Fibroblast of gingiva (primary cell): Measurements from ENCODE around the gene ZNF862.

Experiments
- DNase-seq: peaks from one replicate; pipeline ENCODE4 v3.0.0-alpha.2; 2011; ENCODE audit warnings: low read depth

The ZNF862 gene

DNA sequence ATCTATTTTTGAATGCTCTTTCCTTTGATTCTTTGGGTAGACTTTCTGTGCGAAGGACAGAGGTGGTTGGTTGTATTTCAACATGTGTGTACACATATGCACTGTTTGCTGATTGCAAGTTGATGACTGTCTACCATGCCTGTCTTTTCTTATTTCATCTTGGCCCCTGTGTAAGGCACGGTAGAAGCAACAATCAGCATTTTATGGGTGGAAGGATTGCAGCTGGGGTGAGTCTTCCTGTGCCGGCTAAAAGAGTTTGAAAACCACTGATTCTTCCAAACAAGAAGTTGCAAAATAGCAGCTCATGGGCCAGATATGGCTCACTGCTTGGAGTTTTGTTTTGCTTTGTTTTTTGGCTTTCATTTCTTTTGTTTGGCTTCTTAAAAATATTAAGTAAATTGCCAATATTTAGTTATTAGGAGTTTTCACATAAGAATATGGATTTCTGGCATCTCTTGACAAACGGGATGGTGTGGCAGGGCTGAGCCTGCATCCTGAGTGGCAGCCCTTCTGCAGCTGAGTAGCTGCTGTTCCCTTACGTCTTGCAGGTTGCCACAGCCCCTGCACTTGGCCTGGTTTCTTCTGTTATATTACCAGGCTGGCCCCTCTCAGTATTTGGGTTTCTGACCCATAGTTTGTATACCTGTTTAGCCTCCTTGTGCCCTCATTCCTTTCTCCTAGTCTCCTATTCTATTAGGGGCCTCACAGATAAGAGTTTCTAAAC lies 7.2 kb downstream of the ZNF862 start:
- DNase-seq: no peak

DNA sequence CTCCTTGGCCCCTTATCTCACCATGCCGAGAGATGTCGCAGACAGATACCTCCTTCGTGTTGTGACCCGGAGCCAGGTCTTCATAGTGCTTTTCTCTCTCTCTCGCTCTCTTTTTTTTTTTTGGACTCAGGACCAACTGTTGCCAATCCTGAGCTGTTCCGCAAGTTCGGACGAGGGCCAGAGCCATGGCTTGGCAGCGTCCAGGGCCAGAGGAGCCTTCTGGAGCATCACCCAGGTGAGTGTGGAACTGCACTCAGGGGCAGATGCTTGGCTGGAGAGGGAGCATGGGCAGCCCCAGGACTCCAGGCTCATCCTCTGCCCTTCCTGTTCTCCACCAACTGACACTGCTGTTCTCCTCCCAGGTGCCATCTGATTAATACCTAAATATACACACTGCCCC lies 7.8 kb downstream of the ZNF862 start:
- no peak for DNase-seq

DNA sequence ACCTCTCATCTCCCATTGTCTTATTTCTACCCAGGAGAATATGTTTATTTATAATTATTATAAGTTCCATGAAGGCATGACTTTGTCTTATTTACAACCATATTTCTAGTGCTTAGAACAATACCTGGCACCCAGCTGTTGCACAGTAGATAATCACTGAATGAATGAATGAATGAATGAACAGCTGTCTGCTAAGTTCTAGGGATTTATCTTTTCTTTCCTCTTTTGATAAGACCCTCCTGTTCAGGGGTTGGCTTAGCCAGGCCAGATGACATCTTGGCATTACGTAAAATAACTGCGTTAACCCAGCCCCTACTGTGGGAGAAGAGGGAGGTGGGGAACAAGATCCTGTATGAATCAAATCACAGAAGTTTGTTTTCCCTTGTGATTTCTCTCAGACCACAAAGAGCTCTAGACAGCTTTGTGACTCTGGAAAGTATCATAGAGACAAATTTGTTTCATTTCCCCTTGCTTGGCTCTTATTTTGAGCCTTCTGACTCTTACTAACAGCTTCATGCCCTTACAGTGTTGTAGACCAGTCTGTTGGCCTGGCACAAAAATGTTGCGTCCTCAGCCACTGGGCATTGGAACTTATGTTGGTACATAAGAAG lies 8.4 kb downstream of the ZNF862 start:
- DNase-seq: no peak

DNA sequence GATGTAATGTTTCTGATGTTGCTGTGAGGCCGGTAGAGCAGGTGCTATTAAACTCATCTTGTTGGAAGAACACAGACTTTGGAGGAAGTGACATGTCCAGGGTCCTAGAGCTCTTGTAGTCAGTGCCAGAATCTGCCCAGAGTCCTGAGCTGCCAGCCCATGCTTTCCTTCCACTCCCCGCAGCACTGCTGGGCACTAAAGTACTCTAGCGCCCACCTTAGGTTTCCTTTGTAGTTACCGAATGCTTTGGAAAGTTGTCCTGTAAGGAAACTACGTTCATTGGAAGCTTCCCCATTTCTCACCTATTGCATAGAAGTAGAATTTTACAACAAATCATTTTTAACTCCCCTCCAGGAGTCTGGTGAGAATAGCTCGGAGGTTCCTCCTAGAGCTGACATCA lies 11.0 kb downstream of the ZNF862 start:
- DNase-seq: no peak

DNA sequence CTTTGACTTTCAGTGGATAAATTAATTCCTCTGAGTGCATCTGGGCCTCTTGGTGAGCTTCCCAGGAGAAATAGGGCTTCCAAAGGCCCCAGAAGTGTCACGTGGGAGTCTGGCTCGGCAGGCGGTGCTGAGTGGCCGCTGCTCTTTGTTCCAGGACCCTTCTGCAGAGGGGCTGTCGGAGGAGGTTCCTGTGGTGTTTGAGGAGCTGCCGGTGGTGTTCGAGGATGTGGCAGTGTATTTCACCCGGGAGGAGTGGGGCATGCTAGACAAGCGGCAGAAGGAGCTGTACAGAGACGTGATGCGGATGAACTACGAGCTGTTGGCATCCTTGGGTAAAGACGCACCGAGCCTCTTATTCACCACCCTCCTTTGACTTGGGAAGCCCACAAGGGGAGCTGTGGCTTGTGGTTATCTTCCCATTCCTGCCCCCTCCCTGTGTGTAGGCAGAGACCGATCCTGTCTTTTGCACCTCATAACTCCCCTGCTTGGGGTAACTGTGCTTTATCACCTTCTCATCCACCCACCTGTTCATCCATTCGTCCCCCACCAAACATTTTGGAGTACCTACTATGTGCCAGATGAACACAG lies 11.9 kb downstream of the ZNF862 start:
- no peak for DNase-seq

DNA sequence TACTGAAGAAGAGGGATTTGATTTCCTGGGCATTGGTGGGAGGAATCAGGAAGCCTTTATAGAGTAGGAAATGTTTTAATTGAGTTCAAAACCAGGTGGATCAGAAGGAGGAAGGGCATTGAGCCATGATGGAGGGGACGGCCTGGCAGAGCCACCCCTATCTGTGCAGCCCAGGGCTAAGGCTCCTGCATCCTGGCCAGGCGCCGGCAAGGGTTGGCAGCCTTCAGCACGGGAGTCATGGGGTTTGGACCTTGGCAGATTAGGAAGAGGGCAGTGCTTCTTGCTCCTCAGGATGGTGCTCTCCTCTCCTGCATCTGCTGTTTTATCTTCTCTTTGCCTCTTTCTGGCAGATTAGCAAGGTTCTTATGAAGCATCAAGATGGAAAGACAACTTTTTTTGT lies 12.5 kb downstream of the ZNF862 start:
- DNase-seq: no peak

DNA sequence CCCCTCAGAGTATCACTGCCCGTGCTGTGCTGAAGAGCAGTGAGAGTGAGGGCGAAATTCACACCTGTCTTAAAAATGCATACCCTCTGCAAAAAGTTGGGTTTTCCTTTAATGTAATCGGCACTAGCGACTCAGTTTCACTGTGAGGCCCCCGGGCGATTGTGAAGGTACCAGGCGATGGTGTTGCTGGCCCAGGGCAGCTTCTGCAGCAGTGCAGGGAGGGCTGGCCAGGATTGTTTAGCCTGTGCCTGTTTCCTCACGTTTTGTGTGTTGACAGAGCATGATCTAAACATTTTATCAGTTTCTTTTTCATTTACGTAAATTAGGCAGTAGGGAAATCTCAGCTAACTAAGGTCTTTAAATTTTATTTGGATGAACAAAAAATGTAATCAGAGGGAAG lies 13.3 kb downstream of the ZNF862 start:
- DNase-seq: no peak

DNA sequence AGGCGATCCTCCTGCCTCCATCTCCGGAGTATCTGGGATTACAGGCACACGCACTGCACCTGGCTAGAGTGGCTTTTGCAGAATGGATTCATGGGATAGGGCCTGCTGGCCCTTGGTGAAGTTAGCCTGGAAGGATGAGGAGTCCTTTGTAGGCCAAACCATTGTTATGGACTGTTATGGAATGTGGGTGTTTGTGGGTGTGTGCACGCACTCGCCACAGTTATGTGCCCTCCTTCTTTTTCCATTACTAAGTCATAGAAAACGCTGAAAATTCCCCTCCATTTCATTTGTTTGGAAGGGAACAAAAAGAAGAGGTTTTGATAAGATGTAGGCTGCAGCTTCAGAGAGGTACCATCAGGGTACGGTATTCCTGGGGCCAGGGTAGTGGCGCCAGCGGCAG lies 15.0 kb downstream of the ZNF862 start:
- no peak for DNase-seq

DNA sequence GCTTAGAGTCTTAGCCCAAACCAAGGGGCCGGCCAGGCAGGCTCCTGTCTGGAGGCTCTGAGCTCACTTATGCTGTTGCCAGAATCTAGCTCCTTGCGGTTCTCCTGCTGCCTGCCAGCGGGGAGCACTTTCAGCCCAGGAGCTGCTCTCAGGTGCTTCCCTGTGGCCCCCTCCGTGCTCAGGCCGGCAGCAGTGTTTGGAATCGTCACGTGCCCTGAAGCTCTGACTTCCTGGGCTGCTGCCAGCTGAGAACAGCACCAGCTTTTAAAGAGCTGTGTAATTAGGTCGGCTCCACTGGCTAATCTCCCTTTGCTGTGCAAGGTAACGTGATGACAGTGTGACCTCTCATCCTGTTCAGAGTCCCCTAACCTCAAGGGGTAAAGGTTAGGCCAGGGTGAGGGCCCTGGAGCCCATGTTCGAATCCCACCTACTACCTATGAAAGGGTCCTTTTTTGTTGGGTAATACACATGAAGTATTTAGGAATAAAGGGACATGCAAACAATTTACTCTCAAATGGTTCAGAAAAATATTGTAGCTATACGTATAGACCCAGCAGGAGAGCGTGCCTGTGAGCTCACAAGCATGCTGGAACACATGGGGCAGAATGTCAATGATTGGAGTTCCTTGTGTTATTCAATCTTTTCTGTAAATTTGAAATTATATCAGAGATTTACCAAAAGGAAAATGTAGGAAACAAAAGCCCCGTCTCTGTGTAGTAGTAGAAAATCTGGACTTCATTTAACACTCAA lies 16.6 kb downstream of the ZNF862 start:
- no peak for DNase-seq

DNA sequence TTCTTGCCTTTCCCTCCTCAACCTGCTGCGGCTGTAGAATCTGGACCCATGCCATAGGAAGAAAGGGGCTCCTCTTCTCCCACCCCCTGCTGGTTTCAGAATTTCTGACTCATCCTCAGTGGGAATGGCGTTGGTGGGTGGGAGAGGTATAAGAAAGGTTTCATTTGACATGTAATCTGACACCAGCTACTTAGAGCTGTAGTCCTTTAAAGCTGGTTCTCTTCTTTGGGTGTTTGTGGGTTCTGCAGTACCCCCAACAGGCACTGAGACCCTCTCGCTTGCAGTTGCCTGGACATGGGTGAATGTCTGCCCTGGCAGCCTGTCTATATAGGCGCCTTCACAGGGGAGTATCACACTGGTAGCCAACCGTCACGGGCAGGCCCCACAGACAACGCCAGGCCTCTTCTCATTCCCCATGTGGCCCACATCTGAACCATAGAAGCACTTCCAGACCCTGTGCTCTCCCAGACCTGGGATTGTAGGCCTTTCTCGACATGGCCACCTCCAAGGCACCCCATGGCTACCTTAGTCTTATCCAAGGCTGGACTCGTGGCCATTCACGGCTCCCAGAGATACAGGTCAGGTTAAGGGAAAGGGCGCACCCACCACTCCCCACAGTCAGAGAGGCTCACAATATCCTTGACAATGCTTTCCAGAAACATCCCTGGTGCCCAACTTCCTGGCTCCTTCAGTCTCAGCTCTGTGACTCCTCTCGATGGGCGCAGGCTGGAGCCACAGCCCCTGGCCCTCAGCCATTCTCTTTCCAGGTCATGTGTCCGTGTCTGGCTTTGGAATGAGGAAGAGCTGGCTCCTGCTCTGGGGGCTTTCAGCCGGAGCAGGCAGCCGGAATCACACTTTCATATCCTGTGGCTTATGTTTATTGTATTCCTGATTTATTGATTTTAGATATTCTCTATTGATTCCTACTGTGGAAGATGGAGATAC lies 17.5 kb downstream of the ZNF862 start:
- no peak for DNase-seq

DNA sequence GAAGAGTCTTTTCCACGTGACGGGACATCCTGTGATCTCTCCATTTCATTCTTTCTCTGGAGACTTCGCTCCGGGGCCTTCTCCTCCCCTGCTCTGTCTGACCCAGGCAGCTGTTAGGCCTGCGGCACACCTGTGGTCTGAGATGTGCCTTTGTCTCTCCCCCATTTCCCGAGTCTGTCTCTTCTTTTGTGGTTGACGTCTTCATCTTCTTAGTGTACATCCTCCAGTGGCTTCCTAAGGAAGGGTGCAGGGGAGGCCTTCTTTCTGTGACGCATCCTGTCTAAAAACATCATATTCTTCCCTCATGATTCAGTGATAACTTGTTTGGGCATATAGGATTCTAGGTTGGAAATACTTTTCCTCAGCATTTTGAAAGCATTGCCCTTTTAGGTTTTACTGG lies 18.4 kb downstream of the ZNF862 start:
- DNase-seq: no peak

DNA sequence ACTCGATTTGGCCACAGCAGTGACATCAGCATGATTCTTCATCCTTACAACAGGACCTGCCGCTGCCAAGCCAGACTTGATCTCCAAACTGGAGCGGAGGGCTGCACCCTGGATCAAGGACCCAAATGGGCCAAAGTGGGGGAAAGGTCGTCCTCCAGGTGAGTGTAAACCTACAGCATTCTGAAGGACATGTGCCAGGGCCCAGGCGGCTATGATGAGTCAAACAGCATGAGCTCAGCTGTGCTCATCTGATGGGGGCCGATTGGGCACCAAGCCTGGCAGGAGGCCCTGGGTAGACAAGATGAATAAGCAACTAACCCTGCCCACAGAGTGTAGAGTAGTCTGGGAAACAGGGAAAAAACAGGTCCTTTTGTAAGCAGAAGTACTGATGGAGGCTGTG lies 21.2 kb downstream of the ZNF862 start:
- DNase-seq: no peak

DNA sequence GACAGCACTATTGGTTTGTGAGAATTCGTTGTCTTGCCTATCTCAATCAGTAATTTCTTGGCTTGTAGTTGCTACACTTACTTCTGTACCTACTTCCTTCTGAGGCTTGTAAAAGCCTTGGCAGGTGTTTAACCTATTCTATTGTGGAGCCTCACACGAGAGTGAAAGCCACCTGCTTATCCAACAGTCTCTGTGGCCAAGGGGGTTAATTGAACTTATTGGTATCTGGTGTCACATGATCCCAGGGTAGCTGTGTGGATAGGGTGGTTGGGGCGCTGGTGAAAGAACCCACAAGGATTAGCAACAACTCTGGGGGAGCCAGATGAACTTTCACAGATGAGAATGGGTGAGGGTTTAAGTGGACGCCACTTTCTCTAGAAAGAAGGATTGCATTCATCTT lies 21.7 kb downstream of the ZNF862 start:
- no peak for DNase-seq

DNA sequence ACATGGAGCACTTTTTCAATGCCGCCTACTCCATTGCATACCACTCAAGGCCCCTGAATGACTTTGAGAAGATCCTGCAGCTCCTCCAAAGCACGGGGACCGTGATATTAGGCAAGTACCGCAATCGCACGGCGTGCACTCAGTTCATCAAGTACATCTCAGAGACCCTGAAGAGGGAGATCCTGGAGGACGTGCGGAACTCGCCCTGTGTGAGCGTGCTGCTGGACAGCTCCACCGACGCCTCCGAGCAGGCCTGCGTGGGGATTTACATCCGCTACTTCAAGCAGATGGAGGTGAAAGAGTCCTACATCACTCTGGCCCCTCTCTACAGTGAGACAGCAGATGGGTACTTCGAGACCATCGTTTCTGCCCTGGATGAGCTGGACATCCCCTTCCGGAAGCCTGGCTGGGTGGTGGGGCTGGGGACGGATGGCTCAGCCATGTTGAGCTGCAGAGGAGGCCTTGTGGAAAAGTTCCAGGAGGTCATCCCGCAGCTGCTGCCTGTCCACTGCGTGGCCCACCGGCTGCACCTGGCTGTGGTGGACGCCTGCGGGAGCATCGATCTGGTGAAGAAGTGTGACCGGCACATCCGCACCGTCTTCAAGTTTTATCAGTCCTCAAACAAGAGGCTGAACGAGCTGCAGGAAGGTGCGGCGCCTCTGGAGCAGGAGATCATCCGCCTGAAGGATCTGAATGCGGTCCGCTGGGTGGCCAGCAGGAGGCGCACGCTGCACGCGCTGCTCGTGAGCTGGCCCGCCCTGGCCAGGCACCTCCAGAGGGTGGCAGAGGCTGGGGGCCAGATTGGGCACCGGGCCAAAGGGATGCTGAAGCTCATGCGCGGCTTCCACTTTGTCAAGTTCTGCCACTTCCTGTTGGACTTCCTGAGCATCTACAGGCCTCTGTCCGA lies 22.9 kb downstream of the ZNF862 start:
- no peak for DNase-seq

DNA sequence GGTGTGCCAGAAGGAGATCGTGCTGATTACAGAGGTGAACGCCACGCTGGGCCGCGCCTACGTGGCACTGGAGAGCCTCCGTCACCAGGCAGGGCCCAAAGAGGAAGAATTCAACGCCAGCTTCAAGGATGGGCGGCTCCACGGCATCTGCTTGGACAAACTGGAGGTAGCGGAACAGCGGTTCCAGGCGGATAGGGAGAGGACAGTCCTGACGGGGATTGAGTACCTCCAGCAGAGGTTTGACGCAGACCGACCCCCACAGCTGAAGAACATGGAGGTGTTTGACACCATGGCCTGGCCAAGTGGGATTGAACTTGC lies 23.5 kb downstream of the ZNF862 start:
- no peak for DNase-seq

DNA sequence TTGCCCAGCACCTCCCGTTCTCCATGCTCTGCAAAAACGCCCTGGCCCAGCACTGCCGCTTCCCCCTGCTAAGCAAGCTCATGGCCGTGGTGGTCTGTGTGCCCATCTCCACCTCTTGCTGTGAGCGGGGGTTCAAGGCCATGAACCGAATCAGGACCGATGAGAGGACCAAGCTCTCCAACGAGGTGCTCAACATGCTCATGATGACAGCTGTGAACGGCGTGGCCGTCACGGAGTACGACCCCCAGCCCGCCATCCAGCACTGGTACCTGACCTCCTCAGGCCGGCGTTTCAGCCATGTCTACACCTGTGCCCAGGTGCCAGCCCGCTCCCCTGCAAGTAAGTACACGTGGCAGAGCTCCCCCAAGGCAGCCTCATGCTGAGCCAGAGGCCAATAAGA lies 24.0 kb downstream of the ZNF862 start:
- DNase-seq: no peak

DNA sequence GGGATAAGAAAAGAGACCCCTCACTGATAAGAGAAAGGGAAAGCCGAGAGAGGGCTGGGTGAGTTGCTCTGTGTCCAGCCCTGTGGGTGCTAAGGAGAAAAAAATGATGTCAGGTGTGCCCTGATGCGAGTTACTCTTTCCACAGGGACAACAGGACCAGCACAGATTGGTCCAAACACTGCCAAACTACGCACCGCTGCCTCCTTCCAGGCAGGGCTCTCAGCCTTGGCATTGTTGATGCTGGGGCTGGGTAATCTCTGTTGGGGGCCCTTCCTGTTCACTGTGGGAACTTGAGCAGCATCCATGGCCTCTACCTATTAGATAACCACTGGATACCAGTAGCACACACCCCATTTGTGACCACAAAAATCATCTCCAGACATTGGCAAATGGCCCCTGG lies 25.3 kb downstream of the ZNF862 start:
- DNase-seq: no peak

DNA sequence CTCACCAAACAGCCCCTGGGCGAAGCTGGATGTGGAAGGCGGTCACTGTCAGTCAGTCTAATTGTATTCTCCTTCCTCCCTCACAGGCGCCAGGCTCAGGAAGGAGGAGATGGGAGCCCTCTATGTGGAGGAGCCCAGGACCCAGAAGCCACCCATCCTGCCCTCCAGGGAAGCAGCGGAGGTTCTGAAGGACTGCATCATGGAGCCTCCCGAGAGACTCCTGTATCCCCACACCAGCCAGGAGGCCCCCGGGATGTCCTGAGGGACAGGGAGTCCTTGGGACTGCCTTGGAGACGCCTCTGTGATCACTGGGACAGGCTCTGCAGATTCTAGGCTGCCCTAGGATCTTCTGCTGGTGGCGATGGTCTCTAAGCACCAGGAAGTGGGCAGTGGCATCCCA lies 25.8 kb downstream of the ZNF862 start:
- no peak for DNase-seq

DNA sequence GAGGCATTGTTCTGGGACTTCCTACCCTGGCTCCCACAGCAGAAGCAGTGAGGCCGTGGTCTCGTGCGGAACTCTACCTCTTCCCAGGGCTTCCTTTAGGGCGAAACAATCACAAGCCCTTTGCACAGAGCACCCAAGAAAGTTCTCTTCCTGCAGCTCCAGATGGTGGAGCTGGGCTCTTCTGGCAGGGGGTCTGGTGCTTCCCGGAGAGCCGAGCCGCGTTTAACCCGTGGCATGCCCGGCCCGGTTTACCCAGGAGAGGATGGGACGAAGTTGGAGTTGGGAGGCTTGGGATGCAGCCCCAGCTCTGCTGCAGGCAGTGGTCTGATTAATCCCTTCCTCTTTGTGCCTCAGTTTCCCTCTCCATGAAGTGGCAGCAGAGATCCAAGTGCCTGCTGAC lies 26.6 kb downstream of the ZNF862 start:
- DNase-seq: no peak

DNA sequence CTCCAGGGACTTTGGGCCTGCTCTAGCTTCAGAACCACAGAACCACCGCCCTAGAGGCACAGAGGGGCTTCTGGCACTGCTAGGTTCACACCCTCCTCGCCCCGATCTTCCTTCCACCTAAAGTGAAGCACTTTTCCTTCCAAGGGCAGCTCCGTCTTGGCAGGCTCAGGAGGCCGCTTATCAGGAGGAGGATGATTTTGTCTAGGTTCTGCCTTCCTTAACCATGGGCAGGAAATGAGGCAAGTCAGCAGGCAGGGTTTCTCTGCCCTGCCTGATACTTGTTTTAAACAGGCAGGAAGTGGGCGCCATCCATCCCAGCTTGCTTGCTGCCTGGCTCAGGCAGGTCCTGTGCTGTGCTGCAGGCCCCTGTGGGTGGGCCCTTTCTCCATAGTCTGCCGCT lies 27.3 kb downstream of the ZNF862 start:
- DNase-seq: no peak

DNA sequence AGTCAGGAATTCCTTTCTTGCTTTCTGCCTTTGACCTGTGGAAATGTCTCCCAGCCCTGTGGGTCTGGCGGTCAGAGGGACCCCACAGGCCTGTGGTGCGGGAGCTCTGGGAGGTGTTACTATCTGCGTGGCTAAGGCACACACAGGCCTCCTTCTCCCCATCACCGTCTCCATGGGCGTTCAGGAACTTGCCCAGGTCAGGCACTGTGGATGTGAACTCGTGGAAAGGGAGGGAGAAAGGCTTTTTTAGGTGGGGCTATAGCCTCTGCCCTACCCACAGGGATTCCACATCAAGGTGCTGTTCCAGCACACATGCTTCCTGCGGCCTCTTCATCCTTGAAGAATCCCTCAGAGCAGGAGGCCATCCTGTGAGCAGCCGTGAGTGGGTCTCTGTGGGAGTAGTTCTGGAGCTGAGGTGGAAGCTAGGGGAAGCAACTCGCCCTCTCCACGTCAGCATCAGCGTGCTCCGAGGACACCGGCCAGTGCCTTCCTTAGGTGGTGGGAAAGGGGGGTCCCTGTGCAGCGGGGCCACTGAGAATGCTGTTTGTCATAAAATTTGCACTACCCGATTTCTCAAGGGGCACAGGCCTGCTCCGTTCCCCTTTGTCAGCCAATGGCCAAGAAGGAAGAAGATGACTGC lies 28.1 kb downstream of the ZNF862 start:
- no peak for DNase-seq
